Activated CD8-positive, alpha-beta T cell treated with anti-CD3 and anti-CD28 coated beads, Interleukin-2, amount 10 ng/mL, durations not matched to agents 7 days and 5 days (primary cell): Measurements from ENCODE around the gene OGG1. TPM values are rescaled to one million over a fixed set of nuclear protein-coding genes. Genes with fewer than 3 reads are reported as not detected.
"Not testable (repeated sequence)": the region's sequence is repeated elsewhere in the genome, so short reads cannot be mapped to it uniquely, and the experiment has no call there.

Experiments used
- ATAC-seq: fragments of 150-1000 bp; cut with Tn5 transposase; one replicate; pipeline ENCODE4 v1.10.0; 2021; ENCODE audit warnings: moderate library complexity
- CTCF ChIA-PET: fragments of 350-600 bp; sonication (Branson Sonifier 250); formaldehyde crosslinking; loops from one replicate; lab custom pipeline; 2021; ENCODE audit warnings: antibody characterized with exemption; lab: Charles Lee
- POLR2A ChIA-PET: fragments of 350-600 bp; sonication (Branson Sonifier 250); formaldehyde crosslinking; loops from one replicate; lab custom pipeline; 2021; ENCODE audit warnings: antibody characterized with exemption; lab: Charles Lee
- DNase-seq: peaks from one replicate; pipeline ENCODE4 v3.0.0-alpha.2; 2020
- H3K27ac Mint-ChIP-seq: one replicate; pipeline ENCODE4 v1.8.0; 2021; ENCODE audit warnings: mild to moderate bottlenecking, mixed read lengths
- H3K27me3 Mint-ChIP-seq: one replicate; pipeline ENCODE4 v1.8.0; 2021; ENCODE audit warnings: low read depth, mixed read lengths
- H3K36me3 Mint-ChIP-seq: one replicate; pipeline ENCODE4 v1.8.0; 2021; ENCODE audit warnings: low read depth, mixed read lengths
- H3K4me1 Mint-ChIP-seq: one replicate; pipeline ENCODE4 v1.8.0; 2021; ENCODE audit warnings: low read depth, mixed read lengths
- H3K4me3 Mint-ChIP-seq: one replicate; pipeline ENCODE4 v1.8.0; 2021; ENCODE audit warnings: mild to moderate bottlenecking, mixed read lengths
- H3K9me3 Mint-ChIP-seq: one replicate; pipeline ENCODE4 v1.8.0; 2022; ENCODE audit warnings: mixed read lengths; ENCODE audit not compliant: insufficient read depth
- total RNA-seq, 2 experiments: library from RNA; stranded (reverse); gene quantifications; one replicate each; pipeline ENCODE4 v1.2.3, GENCODE V29; 2021

OGG1 gene
- total RNA-seq, 2 experiments from 2014 or later = 36.9 to 37.7 TPM

- DNase-seq = no peak
- CTCF ChIA-PET = interaction anchor here (1.5 kb wide), 1 partner anchor 15 kb away, joined by 3 read pairs; no protein-coding TSS in a partner anchor
- Mint-ChIP-seq H3K4me3 (no peak overlapping the region), H3K27ac (no peak overlapping the region), H3K4me1 (peaks cover 38% of the 10 kb centered on the region), H3K36me3 (peaks cover 21% of the 10 kb centered on the region), H3K27me3 (no peaks in the 10 kb centered on the region), H3K9me3 (no peaks in the 10 kb centered on the region)
- ATAC-seq = no peak
- POLR2A ChIA-PET = no interaction called here
Measured at GRCh38 chr3:9767418-9767817, 17.7 kb downstream of the OGG1 start.

GRCh38 chr3:9768141-9768775 is 18.5 kb downstream of the OGG1 start:
- CTCF ChIA-PET = interaction anchor here (1.0 to 1.5 kb wide), 2 partner anchors 14 to 41 kb away, joined by 3 to 4 read pairs; no protein-coding TSS in a partner anchor
- POLR2A ChIA-PET = interaction anchor here (4.7 kb wide), 1 partner anchor 24 kb away, joined by 23 read pairs; the partner anchor contains the start of genes ARPC4 and TADA3

GRCh38 chr3:9769012-9769411 is 19.3 kb downstream of the OGG1 start:
- DNase-seq = no peak
- Mint-ChIP-seq H3K9me3 (no peaks in the 10 kb centered on the region), H3K36me3 (peaks cover 18% of the 10 kb centered on the region), H3K27me3 (no peaks in the 10 kb centered on the region), H3K27ac (peak overlapping the region; percentile 68), H3K4me3 (peak overlapping the region; percentile 79), H3K4me1 (peaks cover 39% of the 10 kb centered on the region)
- no peak for ATAC-seq
- POLR2A ChIA-PET = interaction anchor here (4.7 kb wide), 1 partner anchor 23 kb away, joined by 23 read pairs; the partner anchor contains the start of genes ARPC4 and TADA3
- CTCF ChIA-PET = interaction anchor here (0.9 to 1.5 kb wide), 3 partner anchors 13 to 42 kb away, joined by 3 to 4 read pairs (median 3); no protein-coding TSS in a partner anchor

More at GRCh38 chr3:9768141-9768775, 18.5 kb downstream of the OGG1 start:
- H3K4me1 Mint-ChIP-seq = peaks cover 38% of the 10 kb centered on the region
- H3K27me3 Mint-ChIP-seq = no peaks in the 10 kb centered on the region
- no peak for DNase-seq
- ATAC-seq = no peak
- H3K36me3 Mint-ChIP-seq = peaks cover 18% of the 10 kb centered on the region
- H3K9me3 Mint-ChIP-seq = no peaks in the 10 kb centered on the region
- peak overlapping the region; percentile 79 for H3K4me3 Mint-ChIP-seq
- peak overlapping the region; percentile 19 for H3K27ac Mint-ChIP-seq

- ATAC-seq (peak; percentile 95), DNase-seq (peak; percentile 72)
- Mint-ChIP-seq H3K4me1 (peaks cover 39% of the 10 kb centered on the region), H3K9me3 (no peaks in the 10 kb centered on the region), H3K36me3 (peaks cover 18% of the 10 kb centered on the region), H3K27me3 (no peaks in the 10 kb centered on the region), H3K4me3 (peak within 1 kb of the TSS; percentile 79), H3K27ac (peak within 1 kb of the TSS; percentile 83)
- POLR2A ChIA-PET = interaction anchor here (4.7 kb wide), 1 partner anchor 22 kb away, joined by 23 read pairs; the partner anchor contains the start of genes ARPC4 and TADA3
- CTCF ChIA-PET = interaction anchor here (0.9 to 1.0 kb wide), 2 partner anchors 17 to 23 kb away, joined by 3 to 4 read pairs; partner anchors contain the start of gene ARPC4
Measured at GRCh38 chr3:9769426-9770275, 19.9 kb downstream of the OGG1 start, which contains the start of gene CAMK1. CAMK1 (minus strand) TSS chr3:9769947; CDS start chr3:9767749, 2,198 bp downstream.

GRCh38 chr3:9770276-9770812 is 20.6 kb downstream of the OGG1 start:
- ChIA-PET CTCF (interaction anchor here (1.0 kb wide), 1 partner anchor 23 kb away, joined by 4 read pairs; the partner anchor contains the start of gene ARPC4), POLR2A (interaction anchor here (0.6 to 4.7 kb wide), 2 partner anchors 22 to 100 kb away, joined by 3 to 23 read pairs; partner anchors contain the start of genes ARPC4 and TADA3)
- ATAC-seq = peak; percentile 8
- Mint-ChIP-seq H3K27ac (peak overlapping the region; percentile 83), H3K4me3 (peak overlapping the region; percentile 67), H3K4me1 (peaks cover 42% of the 10 kb centered on the region), H3K27me3 (no peaks in the 10 kb centered on the region), H3K9me3 (no peaks in the 10 kb centered on the region), H3K36me3 (peaks cover 14% of the 10 kb centered on the region)
- DNase-seq = no peak

- not testable (repeated sequence) for H3K27me3 Mint-ChIP-seq, ATAC-seq, H3K9me3 Mint-ChIP-seq, DNase-seq
- POLR2A ChIA-PET = interaction anchor here (0.6 to 4.7 kb wide), 3 partner anchors 21 to 101 kb away, joined by 3 to 23 read pairs (median 3); partner anchors contain the start of genes ARPC4 and TADA3
- CTCF ChIA-PET = interaction anchor here (1.0 kb wide), 1 partner anchor 55 kb away, joined by 3 read pairs; no protein-coding TSS in a partner anchor
- Mint-ChIP-seq H3K4me3 (peak overlapping the region; percentile 41), H3K4me1 (peaks cover 45% of the 10 kb centered on the region), H3K36me3 (peaks cover 11% of the 10 kb centered on the region), H3K27ac (peak overlapping the region; percentile 28)
Measured at GRCh38 chr3:9771007-9771406, 21.3 kb downstream of the OGG1 start.

- H3K4me3 Mint-ChIP-seq = no peak overlapping the region
- ATAC-seq (no peak), DNase-seq (no peak)
- CTCF ChIA-PET = interaction anchor here (1.6 kb wide), 1 partner anchor 14 kb away, joined by 3 read pairs; no protein-coding TSS in a partner anchor
- peaks cover 58% of the 10 kb centered on the region for H3K4me1 Mint-ChIP-seq
- no peaks in the 10 kb centered on the region for H3K27me3 Mint-ChIP-seq
- no peak overlapping the region for H3K27ac Mint-ChIP-seq
- POLR2A ChIA-PET = interaction anchor here (3.0 kb wide), 1 partner anchor 16 kb away, joined by 18 read pairs; the partner anchor contains the start of genes ARPC4 and TADA3
- H3K36me3 Mint-ChIP-seq = peaks cover 28% of the 10 kb centered on the region
- no peaks in the 10 kb centered on the region for H3K9me3 Mint-ChIP-seq
Measured at GRCh38 chr3:9776896-9777693, 27.3 kb downstream of the OGG1 start.

GRCh38 chr3:9777694-9778021 is 27.9 kb downstream of the OGG1 start:
- H3K4me3 Mint-ChIP-seq = no peak overlapping the region
- no peak for DNase-seq

GRCh38 chr3:9778143-9779074 is 28.7 kb downstream of the OGG1 start:
- CTCF ChIA-PET = interaction anchor here (1.6 kb wide), 1 partner anchor 15 kb away, joined by 3 read pairs; no protein-coding TSS in a partner anchor
- Mint-ChIP-seq H3K27ac (peak overlapping the region; percentile 97), H3K36me3 (peaks cover 36% of the 10 kb centered on the region), H3K27me3 (no peaks in the 10 kb centered on the region), H3K4me3 (no peak overlapping the region), H3K4me1 (peaks cover 68% of the 10 kb centered on the region), H3K9me3 (no peaks in the 10 kb centered on the region)
- DNase-seq = no peak
- no peak for ATAC-seq
- POLR2A ChIA-PET = interaction anchor here (0.6 to 3.0 kb wide), 3 partner anchors 14 to 507 kb away, joined by 3 to 18 read pairs (median 4); partner anchors contain the start of genes ARPC4 and TADA3

More at GRCh38 chr3:9777694-9778021, 27.9 kb downstream of the OGG1 start:
- CTCF ChIA-PET = interaction anchor here (1.6 kb wide), 1 partner anchor 15 kb away, joined by 3 read pairs; no protein-coding TSS in a partner anchor
- POLR2A ChIA-PET = interaction anchor here (3.0 kb wide), 1 partner anchor 15 kb away, joined by 18 read pairs; the partner anchor contains the start of genes ARPC4 and TADA3
- Mint-ChIP-seq H3K36me3 (peaks cover 32% of the 10 kb centered on the region), H3K27me3 (no peaks in the 10 kb centered on the region), H3K9me3 (no peaks in the 10 kb centered on the region), H3K4me1 (peaks cover 63% of the 10 kb centered on the region), H3K27ac (no peak overlapping the region)
- ATAC-seq = no peak
